ENCODE measurements around the gene TMEM253.
A peak's percentile ranks its signal among the peaks of the same experiment; 100 is the strongest.

TMEM253 gene

DNA sequence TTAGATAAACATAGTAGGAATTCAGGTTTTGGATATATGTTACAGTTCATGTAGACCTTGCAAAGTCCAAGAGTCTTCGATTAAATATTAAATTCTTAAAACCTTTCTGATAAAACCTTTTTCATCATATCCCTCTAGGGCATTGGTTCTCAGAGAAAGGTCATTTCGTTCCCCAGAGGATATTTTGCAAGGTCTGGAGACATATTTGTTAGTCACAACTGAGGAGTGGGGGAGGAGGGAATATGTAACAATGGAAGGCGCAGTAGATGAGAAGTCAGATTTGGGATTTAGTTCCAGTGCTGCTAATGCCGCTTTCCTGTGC is 5.3 kb downstream of the TMEM253 start:
- DNase-seq = no peak

GRCh38 chr14:21106498-21107282 is 5.8 kb downstream of the TMEM253 start:
- peak; percentile 82 for DNase-seq

- DNase-seq = no peak
These were observed 6.5 kb downstream of the TMEM253 start for GRCh38 chr14:21107283-21107800.

- no peak for DNase-seq
These were observed 7.9 kb downstream of the TMEM253 start for GRCh38 chr14:21108791-21109190.

GRCh38 chr14:21109377-21110138 is 8.7 kb downstream of the TMEM253 start:
- DNase-seq = no peak

DNA sequence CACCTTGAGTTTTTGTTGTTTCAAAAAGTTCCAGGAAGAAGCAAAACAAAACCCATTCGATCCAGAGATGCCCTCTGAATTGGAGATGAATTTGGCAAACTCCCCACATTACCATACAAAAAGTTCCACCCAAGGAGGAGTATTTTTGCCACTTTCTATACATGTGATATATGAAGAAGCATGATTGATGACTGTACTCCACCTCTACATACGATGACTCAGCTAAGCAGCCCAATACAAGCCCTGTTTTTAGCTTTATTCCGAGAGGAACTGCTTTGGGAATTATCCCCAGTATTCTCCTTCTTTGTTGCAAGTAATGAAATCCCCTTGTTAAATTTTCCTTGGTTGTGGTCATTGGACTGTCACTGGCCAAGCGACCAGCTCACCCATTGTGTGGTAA is 11.4 kb downstream of the TMEM253 start:
- no peak for DNase-seq

- no peak for DNase-seq
These were observed 12.5 kb downstream of the TMEM253 start for GRCh38 chr14:21113369-21113768.

GRCh38 chr14:21118933-21119332 is 18.1 kb downstream of the TMEM253 start:
- no peak for DNase-seq

DNA sequence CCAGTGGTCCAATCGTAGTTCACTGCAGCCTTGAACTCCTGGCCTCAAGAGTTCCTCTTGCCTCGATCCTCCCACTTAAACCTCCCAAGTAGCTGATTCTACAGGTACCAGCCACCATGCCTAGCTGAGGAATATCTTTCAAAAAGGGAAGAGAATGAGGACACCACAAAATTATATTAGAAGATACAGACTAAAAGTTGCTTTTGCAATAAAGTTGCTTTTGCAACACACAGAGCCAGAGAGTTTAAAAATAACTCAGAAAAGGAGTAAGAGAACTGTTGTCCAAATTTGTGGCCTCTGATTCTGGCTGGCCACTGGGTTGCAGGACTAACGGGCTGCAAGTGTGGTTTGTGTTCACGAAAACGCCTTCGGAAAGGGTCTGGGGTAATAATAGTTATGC is 19.8 kb downstream of the TMEM253 start:
- DNase-seq = no peak

- no peak for DNase-seq
These were observed 20.3 kb downstream of the TMEM253 start for GRCh38 chr14:21121122-21121521.

- DNase-seq = no peak
These were observed 22.6 kb downstream of the TMEM253 start for GRCh38 chr14:21123429-21123828.

DNA sequence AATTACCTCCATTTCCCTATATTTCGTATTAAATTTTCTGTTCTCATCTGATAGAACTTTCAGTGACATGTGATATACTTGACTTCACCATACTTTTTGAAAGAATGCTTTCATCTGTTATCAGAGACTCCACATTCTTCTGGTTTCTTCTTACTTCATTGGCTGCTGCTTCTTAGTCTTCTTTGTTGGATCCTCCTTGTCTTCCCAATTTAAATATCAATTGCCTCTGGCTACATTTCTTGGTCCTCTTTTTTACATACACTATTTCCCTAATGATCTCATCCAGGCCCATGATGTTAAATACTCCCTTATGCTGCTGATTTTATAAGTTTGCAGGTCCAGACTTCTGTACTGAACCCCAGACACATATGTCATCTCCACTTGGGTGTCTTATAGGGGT is 33.0 kb downstream of the TMEM253 start:
- no peak for DNase-seq

DNA sequence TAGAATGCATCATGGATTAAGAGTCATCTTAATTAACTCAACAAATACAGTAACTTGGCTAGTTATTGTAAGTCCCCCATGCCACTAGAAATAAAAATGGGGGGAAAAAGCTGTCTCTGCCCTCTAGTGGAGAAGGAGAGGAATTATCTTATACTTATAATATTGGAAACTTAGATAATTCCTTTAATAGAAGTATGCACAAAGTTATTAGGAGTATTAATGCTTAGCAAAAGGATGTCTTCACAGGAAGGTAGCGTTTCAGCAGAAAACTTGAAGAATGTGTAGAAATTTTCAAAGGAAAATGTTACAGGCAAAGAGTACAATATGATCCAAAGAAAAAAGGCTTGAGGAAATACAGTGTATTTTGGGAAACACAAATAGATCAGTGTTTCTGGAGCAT is 35.2 kb downstream of the TMEM253 start:
- no peak for DNase-seq

- DNase-seq = no peak
These were observed 41.5 kb downstream of the TMEM253 start for GRCh38 chr14:21142357-21142756.

DNA sequence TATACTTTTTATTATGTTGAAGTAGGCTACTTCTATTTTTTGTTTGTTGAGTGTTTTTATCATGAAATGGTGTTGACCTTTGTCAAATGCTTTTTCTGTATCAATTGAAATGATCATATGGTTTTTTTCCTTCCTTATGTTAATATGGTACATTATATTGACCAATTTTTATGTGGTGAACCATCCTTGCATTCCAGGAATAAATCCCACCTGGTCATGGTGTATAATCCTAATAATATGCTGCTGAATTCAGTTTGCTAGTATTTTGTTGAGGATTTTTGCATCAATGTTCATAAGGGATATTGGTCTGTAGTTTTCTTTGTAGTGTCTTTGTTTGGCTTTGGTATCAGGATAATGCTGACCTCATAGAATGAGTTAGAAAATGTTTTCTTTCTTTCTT is 44.6 kb downstream of the TMEM253 start:
- no peak for DNase-seq

- DNase-seq = no peak
These were observed 48.9 kb downstream of the TMEM253 start for GRCh38 chr14:21149641-21150367.

Data from NCI-H345 (cell line).